Caco-2 (cell line): Measurements from ENCODE around the gene TTYH3. TPM values are rescaled to one million over a fixed set of nuclear protein-coding genes. Genes with fewer than 3 reads are reported as not detected.

ENCODE experiments used
- BruUV-seq: library from RNA; stranded (reverse); fragments of 400-500 nt; replicated peaks from 2 replicates; lab custom pipeline; 2021; lab: Mats Ljungman, UMichigan
- CTCF ChIA-PET: fragments of 300-600 bp; sonication (Branson Sonifier 250); formaldehyde crosslinking; loops from one replicate; lab custom pipeline; 2022; ENCODE audit warnings: antibody characterized with exemption; lab: Charles Lee
- POLR2A ChIA-PET: fragments of 300-600 bp; sonication (Branson Sonifier 250); formaldehyde crosslinking; loops from one replicate; lab custom pipeline; 2022; ENCODE audit warnings: antibody characterized with exemption; lab: Charles Lee
- DNase-seq, 2 experiments: peaks; one replicate each; pipeline versions ENCODE4 v3.0.0 to v3.0.0-alpha.2; 2020 to 2022
- H3K27me3 ChIP-seq: replicated peaks from 2 replicates; pipeline ENCODE4 v1.6.0; 2011; ENCODE audit warnings: low read length; ENCODE audit not compliant: control insufficient read depth, insufficient read depth
- H3K36me3 ChIP-seq: 2 replicates; pipeline ENCODE4 v1.5.1; 2011; ENCODE audit warnings: low read length; ENCODE audit not compliant: control insufficient read depth, insufficient read depth
- H3K4me1 ChIP-seq: fragments of 250-450 bp; sonication (Bioruptor Pico); 2 replicates; pipeline ENCODE4 v1.5.1; 2020; ENCODE audit warnings: mild to moderate bottlenecking
- H3K4me3 ChIP-seq: 2 replicates; pipeline ENCODE4 v1.5.1; 2011; ENCODE audit warnings: low read depth, mild to moderate bottlenecking, control low read depth, low read length
- H3K9me3 ChIP-seq: fragments of 250-450 bp; sonication (Bioruptor Pico); 2 replicates; pipeline ENCODE4 v1.5.1; 2020; ENCODE audit warnings: mild to moderate bottlenecking, moderate library complexity
- H3K27ac Mint-ChIP-seq: one replicate; pipeline ENCODE4 v1.8.0; 2022; ENCODE audit warnings: mixed read lengths; ENCODE audit not compliant: unreplicated experiment
- H3K27me3 Mint-ChIP-seq: one replicate; pipeline ENCODE4 v1.8.0; 2022; ENCODE audit warnings: mixed read lengths; ENCODE audit not compliant: insufficient read depth, unreplicated experiment
- H3K36me3 Mint-ChIP-seq: one replicate; pipeline ENCODE4 v1.8.0; 2022; ENCODE audit warnings: mild to moderate bottlenecking, mixed read lengths; ENCODE audit not compliant: insufficient read depth, unreplicated experiment
- H3K4me1 Mint-ChIP-seq: one replicate; pipeline ENCODE4 v1.8.0; 2022; ENCODE audit warnings: low read depth, mixed read lengths; ENCODE audit not compliant: unreplicated experiment
- H3K4me3 Mint-ChIP-seq: one replicate; pipeline ENCODE4 v1.8.0; 2022; ENCODE audit warnings: mild to moderate bottlenecking, moderate library complexity, mixed read lengths; ENCODE audit not compliant: unreplicated experiment
- H3K9me3 Mint-ChIP-seq: one replicate; pipeline ENCODE4 v1.8.0; 2022; ENCODE audit warnings: mixed read lengths; ENCODE audit not compliant: unreplicated experiment
- intact Hi-C: fragments of 100-400 bp; cut with micrococcal nuclease; formaldehyde crosslinking; loops from one replicate; pipeline ENCODE4 v1.10.0; 2022; ENCODE audit not compliant: unreplicated experiment
- total RNA-seq: library from RNA; stranded (reverse); gene quantifications from 2 replicates; pipeline ENCODE4 v1.2.3, GENCODE V29; 2022
- TF ChIP-seq, protein P1 (sequence below), 2 experiments: fragments of 200-600 bp in 1 of 2; IDR thresholded peaks; 1 replicate in 1 of 2; 2 replicates in 1 of 2; pipeline versions ENCODE4 v1.5.1 to v1.8.0; 2011 to 2022; ENCODE audit warnings: antibody characterized with exemption in 1 of 2, control low read depth in 1 of 2, inconsistent platforms in 1 of 2, low read depth in 1 of 2, low read length in 1 of 2, mild to moderate bottlenecking in 1 of 2, moderate library complexity in 1 of 2; ENCODE audit not compliant: insufficient read depth in 1 of 2, severe bottlenecking in 1 of 2, unreplicated experiment in 1 of 2

Gene TTYH3
- total RNA-seq, 1 experiment from 2014 or later: 57.3 TPM

DNA sequence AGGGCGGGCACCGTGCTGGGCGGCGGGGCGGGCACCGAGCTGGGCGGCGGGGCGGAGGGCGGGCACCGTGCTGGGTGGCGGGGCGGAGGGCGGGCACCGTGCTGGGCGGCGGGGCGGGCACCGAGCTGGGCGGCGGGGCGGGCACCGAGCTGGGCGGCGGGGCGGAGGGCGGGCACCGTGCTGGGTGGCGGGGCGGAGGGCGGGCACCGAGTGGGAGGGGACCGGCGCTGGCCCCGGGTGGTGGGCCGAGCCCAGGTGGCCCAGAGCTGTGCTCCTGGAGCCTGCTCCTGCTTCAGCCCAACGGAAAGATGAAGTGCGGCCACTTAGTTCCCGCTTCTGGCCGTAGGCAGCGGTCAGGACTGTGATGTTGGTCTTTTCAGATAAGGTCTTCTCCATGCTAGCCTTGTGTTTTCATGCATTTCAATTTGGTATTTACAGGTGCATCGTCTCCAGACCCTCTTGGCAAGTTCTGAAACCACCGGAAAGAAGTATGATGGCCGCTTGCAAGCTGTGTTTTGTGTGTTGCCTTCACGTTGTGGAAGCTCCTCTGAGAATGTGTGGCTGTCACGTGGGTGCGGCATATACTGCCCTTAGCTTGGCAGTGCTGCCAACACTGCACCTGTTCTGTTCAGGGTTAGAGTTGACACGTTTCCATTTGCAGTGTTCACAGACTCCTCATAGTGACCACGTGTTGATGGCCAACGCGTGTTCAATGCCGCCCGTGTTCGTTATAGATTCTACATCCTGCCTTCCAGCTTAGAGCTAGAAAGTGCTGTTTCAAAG lies 47.8 kb upstream of the TTYH3 start:
- H3K4me3 Mint-ChIP-seq: no peak overlapping the region
- ChIA-PET POLR2A (interaction anchor here (0.6 kb wide), 1 partner anchor 150 kb away, joined by 6 read pairs; no protein-coding TSS in a partner anchor), CTCF (interaction anchor here (0.5 to 0.7 kb wide), 2 partner anchors 56 to 96 kb away, joined by 3 to 6 read pairs; no protein-coding TSS in a partner anchor)
- no peak for DNase-seq
- peaks cover 8% of the 10 kb centered on the region for H3K36me3 Mint-ChIP-seq
- intact Hi-C loops: no loop called here
- Histone ChIP-seq H3K36me3 (no peaks in the 10 kb centered on the region), H3K4me3 (no peak overlapping the region), H3K27me3 (no peaks in the 10 kb centered on the region), H3K9me3 (no peaks in the 10 kb centered on the region), H3K4me1 (no peaks in the 10 kb centered on the region)
- H3K27ac Mint-ChIP-seq: no peak overlapping the region
- TF ChIP-seq, protein P1, sequence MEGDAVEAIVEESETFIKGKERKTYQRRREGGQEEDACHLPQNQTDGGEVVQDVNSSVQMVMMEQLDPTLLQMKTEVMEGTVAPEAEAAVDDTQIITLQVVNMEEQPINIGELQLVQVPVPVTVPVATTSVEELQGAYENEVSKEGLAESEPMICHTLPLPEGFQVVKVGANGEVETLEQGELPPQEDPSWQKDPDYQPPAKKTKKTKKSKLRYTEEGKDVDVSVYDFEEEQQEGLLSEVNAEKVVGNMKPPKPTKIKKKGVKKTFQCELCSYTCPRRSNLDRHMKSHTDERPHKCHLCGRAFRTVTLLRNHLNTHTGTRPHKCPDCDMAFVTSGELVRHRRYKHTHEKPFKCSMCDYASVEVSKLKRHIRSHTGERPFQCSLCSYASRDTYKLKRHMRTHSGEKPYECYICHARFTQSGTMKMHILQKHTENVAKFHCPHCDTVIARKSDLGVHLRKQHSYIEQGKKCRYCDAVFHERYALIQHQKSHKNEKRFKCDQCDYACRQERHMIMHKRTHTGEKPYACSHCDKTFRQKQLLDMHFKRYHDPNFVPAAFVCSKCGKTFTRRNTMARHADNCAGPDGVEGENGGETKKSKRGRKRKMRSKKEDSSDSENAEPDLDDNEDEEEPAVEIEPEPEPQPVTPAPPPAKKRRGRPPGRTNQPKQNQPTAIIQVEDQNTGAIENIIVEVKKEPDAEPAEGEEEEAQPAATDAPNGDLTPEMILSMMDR (IDR thresholded peaks at IDR 0.05; ENCODE audit: insufficient read depth in 1 of 2, low read depth in 1 of 2, low read length in 1 of 2, severe bottlenecking in 1 of 2, unreplicated experiment in 1 of 2): no peak
- BruUV-seq: no TSS peak
- H3K4me1 Mint-ChIP-seq: no peaks in the 10 kb centered on the region
- no peaks in the 10 kb centered on the region for H3K27me3 Mint-ChIP-seq
- H3K9me3 Mint-ChIP-seq: no peaks in the 10 kb centered on the region

DNA sequence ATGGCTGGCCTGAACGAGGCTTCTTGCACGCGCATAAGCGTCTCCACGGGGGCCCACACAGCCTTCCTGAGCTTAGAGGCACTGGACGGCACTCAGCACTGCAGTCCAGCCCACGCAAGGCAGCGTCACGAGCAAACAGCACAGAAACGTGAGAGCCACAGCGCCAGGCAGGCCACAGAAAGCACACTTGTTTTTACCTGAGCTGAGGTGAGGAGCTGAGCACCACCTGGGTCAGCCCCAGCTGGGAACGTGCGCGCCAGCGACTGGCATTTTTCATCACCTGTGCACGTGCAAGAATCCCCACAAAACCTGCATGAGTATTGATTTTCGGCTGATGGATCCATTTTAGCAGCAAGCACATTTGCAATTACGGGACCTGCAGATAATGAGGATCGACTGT lies 46.3 kb upstream of the TTYH3 start:
- Histone ChIP-seq H3K27me3 (no peaks in the 10 kb centered on the region), H3K9me3 (no peaks in the 10 kb centered on the region), H3K4me3 (no peak overlapping the region), H3K4me1 (no peaks in the 10 kb centered on the region), H3K36me3 (no peaks in the 10 kb centered on the region)
- no TSS peak for BruUV-seq
- TF ChIP-seq, protein P1 (IDR thresholded peaks at IDR 0.05; ENCODE audit: insufficient read depth in 1 of 2, low read depth in 1 of 2, low read length in 1 of 2, severe bottlenecking in 1 of 2, unreplicated experiment in 1 of 2): no peak
- H3K27ac Mint-ChIP-seq: no peak overlapping the region
- no peaks in the 10 kb centered on the region for H3K9me3 Mint-ChIP-seq
- intact Hi-C loops: no loop called here
- H3K4me1 Mint-ChIP-seq: no peaks in the 10 kb centered on the region
- no peak overlapping the region for H3K4me3 Mint-ChIP-seq
- H3K36me3 Mint-ChIP-seq: peaks cover 8% of the 10 kb centered on the region
- no peak for DNase-seq
- CTCF ChIA-PET: no interaction called here
- H3K27me3 Mint-ChIP-seq: no peaks in the 10 kb centered on the region
- POLR2A ChIA-PET: interaction anchor here (0.5 kb wide), 1 partner anchor 1147 kb away, joined by 5 read pairs; no protein-coding TSS in a partner anchor

DNA sequence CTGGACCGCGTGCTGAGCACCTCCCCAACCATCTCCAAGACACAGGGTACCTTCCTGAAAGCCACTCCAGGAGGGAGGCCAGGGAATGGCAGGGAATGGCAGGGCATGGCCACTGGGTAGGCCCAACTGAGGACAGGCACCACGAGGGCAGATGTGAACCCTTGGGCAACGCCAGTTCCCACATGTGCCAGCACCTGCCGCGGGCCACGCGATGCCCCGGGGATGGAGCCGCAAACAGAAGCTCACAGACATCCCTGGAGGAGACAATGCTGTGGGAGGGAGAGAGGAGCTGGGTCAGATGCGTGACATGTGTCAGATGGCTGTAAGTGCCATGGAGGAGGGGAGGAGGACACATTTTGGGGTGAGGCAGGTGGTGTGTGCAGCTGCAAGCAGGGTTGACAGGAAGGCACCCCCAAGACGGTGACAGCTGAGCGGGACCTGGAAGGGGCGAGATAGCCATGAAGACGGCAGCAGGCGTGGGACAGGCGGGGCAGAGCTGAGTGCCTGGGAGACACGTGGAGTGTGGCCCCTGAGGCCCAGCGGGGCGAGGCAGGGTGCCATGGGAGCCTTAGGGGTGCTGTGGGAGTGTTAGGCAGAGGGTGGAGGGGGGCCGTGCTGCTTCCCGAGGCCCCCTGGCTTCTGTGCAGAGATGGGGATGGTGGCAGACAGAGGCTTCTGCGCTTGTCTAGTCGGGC lies 45.3 kb upstream of the TTYH3 start:
- TF ChIP-seq, protein P1 (IDR thresholded peaks at IDR 0.05; ENCODE audit: insufficient read depth in 1 of 2, low read depth in 1 of 2, low read length in 1 of 2, severe bottlenecking in 1 of 2, unreplicated experiment in 1 of 2): no peak
- CTCF ChIA-PET: no interaction called here
- intact Hi-C loops: no loop called here

More for the DNA sequence above, 45.3 kb upstream of the TTYH3 start:
- POLR2A ChIA-PET: no interaction called here
- no peak overlapping the region for H3K4me3 ChIP-seq
- no peaks in the 10 kb centered on the region for H3K27me3 ChIP-seq
- DNase-seq: no peak
- H3K4me1 Mint-ChIP-seq: no peaks in the 10 kb centered on the region
- H3K36me3 ChIP-seq: no peaks in the 10 kb centered on the region
- H3K27me3 Mint-ChIP-seq: no peaks in the 10 kb centered on the region
- peaks cover 8% of the 10 kb centered on the region for H3K36me3 Mint-ChIP-seq
- BruUV-seq: no TSS peak
- H3K27ac Mint-ChIP-seq: peak overlapping the region; percentile 64
- H3K4me3 Mint-ChIP-seq: no peak overlapping the region
- no peaks in the 10 kb centered on the region for H3K9me3 Mint-ChIP-seq
- H3K9me3 ChIP-seq: no peaks in the 10 kb centered on the region
- no peaks in the 10 kb centered on the region for H3K4me1 ChIP-seq
